GM12891 (cell line): ENCODE measurements around the gene CENPB.

Experiments
- PAX5 ChIP-seq: IDR thresholded peaks from 2 replicates; pipeline ENCODE4 v1.6.1; 2011; ENCODE audit warnings: low read length, moderate library complexity, mild to moderate bottlenecking; ENCODE audit not compliant: insufficient read depth, severe bottlenecking
- POLR2A ChIP-seq: IDR thresholded peaks from 2 replicates; pipeline ENCODE4 v1.6.1; 2011; ENCODE audit warnings: low read depth, low read length, control low read depth
- POLR2AphosphoS5 ChIP-seq: IDR thresholded peaks from 2 replicates; pipeline ENCODE4 v1.6.1; 2011; ENCODE audit warnings: low read depth, low read length, control low read depth
- POU2F2 ChIP-seq: IDR thresholded peaks from 2 replicates; pipeline ENCODE4 v1.6.1; 2011; ENCODE audit warnings: low read depth, mild to moderate bottlenecking, control low read depth, low read length, moderate library complexity
- SPI1 ChIP-seq: IDR thresholded peaks from 2 replicates; pipeline ENCODE4 v1.6.1; 2011; ENCODE audit warnings: low read depth, low read length, control low read depth
- TAF1 ChIP-seq: IDR thresholded peaks from 2 replicates; pipeline ENCODE4 v1.6.1; 2011; ENCODE audit warnings: low read depth, low read length, control low read depth

DNA sequence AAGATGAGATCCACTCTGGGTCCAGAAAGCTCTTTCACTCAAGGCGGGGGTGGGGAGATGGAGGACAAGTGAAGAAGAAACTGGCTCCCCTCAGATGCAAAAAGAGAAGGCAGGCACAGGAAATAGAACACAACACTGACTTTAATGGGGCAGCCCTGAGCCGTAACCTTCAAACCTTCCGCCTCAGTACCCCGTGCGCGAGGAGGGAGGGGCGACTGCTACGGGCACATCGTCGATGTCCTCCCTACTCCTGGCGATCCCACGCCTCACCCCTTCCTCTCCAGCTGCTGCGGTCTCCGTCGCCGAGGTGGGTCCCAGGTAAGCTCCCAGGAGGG is 9.2 kb downstream of the CENPB start:
- TF ChIP-seq POLR2A (no peak), TAF1 (no peak), POLR2AphosphoS5 (no peak), SPI1 (no peak), PAX5 (no peak), POU2F2 (no peak)
